ENCODE results near the gene CHMP3. TPM values are rescaled to one million over a fixed set of nuclear protein-coding genes. Genes with fewer than 3 reads are reported as not detected.
"Not testable (repeated sequence)": the region's sequence is repeated elsewhere in the genome, so short reads cannot be mapped to it uniquely, and the experiment has no call there.

CHMP3 gene
- total RNA-seq, 4 donors from 2014 or later: 87.0 to 155 (median 129) TPM

- Histone ChIP-seq H3K4me3 (peak overlapping the region; percentile 57 to 87 (median 74)), H3K9me3 (no peaks in the 10 kb centered on the region), H3K27me3 (no peaks in the 10 kb centered on the region), H3K36me3 (no peaks in the 10 kb centered on the region), H3K27ac (peak overlapping the region; percentile 94 to 100 (median 98)), H3K4me1 (peaks cover 0 to 41% (median 10%) of the 10 kb centered on the region in 4 donors)
- WGBS, 2 donors: 69 to 71% methylated on average over 13 of the region's 13 CpGs
- DNase-seq (ENCODE audit: low spot score in 2 of 2): no peak
- no peak for TF ChIP-seq CTCF (IDR thresholded peaks at IDR 0.05)
- no peak for TF ChIP-seq POLR2A (IDR thresholded peaks at IDR 0.05)
- no peak for TF ChIP-seq EP300 (IDR thresholded peaks at IDR 0.05)
Measured at GRCh38 chr2:86563650-86564061, 413 bp upstream of the CHMP3 start.

GRCh38 chr2:86562485-86562921 lies 740 bp downstream of the CHMP3 start:
- Histone ChIP-seq H3K27me3 (no peaks in the 10 kb centered on the region), H3K4me3 (peak overlapping the region; percentile 57 to 87 (median 74)), H3K36me3 (no peaks in the 10 kb centered on the region), H3K4me1 (peaks cover 0 to 44% (median 10%) of the 10 kb centered on the region in 4 donors), H3K27ac (peak overlapping the region; percentile 94 to 100 (median 98)), H3K9me3 (no peaks in the 10 kb centered on the region)
- 0% methylated on average over 16 of the region's 16 CpGs for WGBS, 2 donors
- DNase-seq (ENCODE audit: low spot score in 2 of 2): no peak
- TF ChIP-seq EP300 (IDR thresholded peaks at IDR 0.05) (no peak), CTCF (IDR thresholded peaks at IDR 0.05) (peak in 1 of 5 experiments; percentile 35), POLR2A (IDR thresholded peaks at IDR 0.05) (no peak)

- 91 to 92% methylated on average over 2 of the region's 2 CpGs for WGBS, 2 donors
- Histone ChIP-seq H3K4me1 (peaks cover 0 to 37% (median 10%) of the 10 kb centered on the region in 4 donors), H3K27ac (no peak overlapping the region)
Measured at GRCh38 chr2:86557836-86558235, 5.4 kb downstream of the CHMP3 start.

GRCh38 chr2:86556508-86556907 lies 6.7 kb downstream of the CHMP3 start:
- no peaks in the 10 kb centered on the region for H3K27me3 ChIP-seq
- H3K4me3 ChIP-seq: no peak overlapping the region
- DNase-seq (ENCODE audit: low spot score in 2 of 2): no peak
- H3K36me3 ChIP-seq: peaks cover 0 to 3% (median 0%) of the 10 kb centered on the region in 3 donors
- H3K4me1 ChIP-seq: peaks cover 0 to 30% (median 3%) of the 10 kb centered on the region in 4 donors
- H3K27ac ChIP-seq: no peak overlapping the region
- H3K9me3 ChIP-seq: no peaks in the 10 kb centered on the region
- WGBS, 2 donors: 94% methylated on average over 16 of the region's 16 CpGs
- TF ChIP-seq CTCF (IDR thresholded peaks at IDR 0.05) (no peak), EP300 (IDR thresholded peaks at IDR 0.05) (no peak), POLR2A (IDR thresholded peaks at IDR 0.05) (no peak)

More at GRCh38 chr2:86557836-86558235, 5.4 kb downstream of the CHMP3 start:
- Histone ChIP-seq H3K36me3 (peaks cover 0 to 3% (median 0%) of the 10 kb centered on the region in 3 donors), H3K4me3 (no peak overlapping the region), H3K27me3 (no peaks in the 10 kb centered on the region), H3K9me3 (no peaks in the 10 kb centered on the region)
- no peak for TF ChIP-seq POLR2A (IDR thresholded peaks at IDR 0.05)
- TF ChIP-seq EP300 (IDR thresholded peaks at IDR 0.05): no peak
- no peak for TF ChIP-seq CTCF (IDR thresholded peaks at IDR 0.05)
- DNase-seq (ENCODE audit: low spot score in 2 of 2): no peak

GRCh38 chr2:86552889-86553288 lies 10.4 kb downstream of the CHMP3 start:
- Histone ChIP-seq H3K27me3 (no peaks in the 10 kb centered on the region), H3K4me3 (no peak overlapping the region), H3K36me3 (peaks cover 0 to 30% (median 0%) of the 10 kb centered on the region in 3 donors), H3K4me1 (peaks cover 0 to 3% (median 0%) of the 10 kb centered on the region in 4 donors), H3K27ac (no peak overlapping the region), H3K9me3 (peaks cover 0 to 12% (median 0%) of the 10 kb centered on the region in 4 donors)
- WGBS, 2 donors: 93 to 94% methylated on average over 7 of the region's 7 CpGs
- TF ChIP-seq CTCF (IDR thresholded peaks at IDR 0.05) (no peak), EP300 (IDR thresholded peaks at IDR 0.05) (no peak), POLR2A (IDR thresholded peaks at IDR 0.05) (no peak)
- DNase-seq (ENCODE audit: low spot score in 2 of 2): no peak

GRCh38 chr2:86549963-86550725 lies 13.1 kb downstream of the CHMP3 start:
- DNase-seq (ENCODE audit: low spot score in 2 of 2); H3K27me3 ChIP-seq; H3K27ac ChIP-seq; H3K4me3 ChIP-seq; H3K4me1 ChIP-seq: not testable (repeated sequence)
- 97% methylated on average over 25 to 26 of the region's 26 CpGs for WGBS, 2 donors
- peaks cover 0 to 45% (median 0%) of the 10 kb centered on the region in 3 donors for H3K36me3 ChIP-seq
- peaks cover 0 to 21% (median 0%) of the 10 kb centered on the region in 4 donors for H3K9me3 ChIP-seq

GRCh38 chr2:86549440-86549839 lies 13.8 kb downstream of the CHMP3 start:
- not testable (repeated sequence) for H3K4me3 ChIP-seq; H3K4me1 ChIP-seq; DNase-seq (ENCODE audit: low spot score in 2 of 2); H3K27me3 ChIP-seq; H3K27ac ChIP-seq
- Histone ChIP-seq H3K36me3 (peaks cover 0 to 45% (median 0%) of the 10 kb centered on the region in 3 donors), H3K9me3 (peaks cover 0 to 21% (median 0%) of the 10 kb centered on the region in 4 donors)
- WGBS, 2 donors: 97 to 98% methylated on average over 18 to 19 of the region's 31 CpGs
